Activated gamma-delta T cell treated with Interleukin-2 at 50 U/mL for 16 hours (primary cell): ENCODE data around the gene TMEM82.

Experiments
- DNase-seq: peaks from one replicate; pipeline ENCODE4 v3.0.0-alpha.2; 2020

TMEM82 gene

DNA sequence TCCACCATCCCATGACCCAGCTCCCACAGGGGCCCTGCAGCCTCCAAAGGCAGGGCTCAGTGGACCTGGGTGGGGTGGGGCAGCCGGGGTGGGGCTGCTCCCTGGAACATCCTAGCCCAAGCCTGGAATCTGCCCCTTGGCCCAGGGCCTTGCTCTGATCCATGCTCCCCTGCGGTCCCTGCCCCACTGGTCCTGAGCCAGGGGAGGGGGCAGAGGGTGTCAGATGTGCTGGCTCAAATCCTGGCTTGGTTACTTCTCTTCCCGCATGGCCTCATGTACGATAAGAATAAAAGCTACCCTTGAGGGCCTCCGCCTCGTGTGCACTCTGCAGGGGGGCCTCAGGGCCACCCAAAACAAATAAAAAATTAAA is 5.4 kb upstream of the TMEM82 start:
- DNase-seq = no peak

DNA sequence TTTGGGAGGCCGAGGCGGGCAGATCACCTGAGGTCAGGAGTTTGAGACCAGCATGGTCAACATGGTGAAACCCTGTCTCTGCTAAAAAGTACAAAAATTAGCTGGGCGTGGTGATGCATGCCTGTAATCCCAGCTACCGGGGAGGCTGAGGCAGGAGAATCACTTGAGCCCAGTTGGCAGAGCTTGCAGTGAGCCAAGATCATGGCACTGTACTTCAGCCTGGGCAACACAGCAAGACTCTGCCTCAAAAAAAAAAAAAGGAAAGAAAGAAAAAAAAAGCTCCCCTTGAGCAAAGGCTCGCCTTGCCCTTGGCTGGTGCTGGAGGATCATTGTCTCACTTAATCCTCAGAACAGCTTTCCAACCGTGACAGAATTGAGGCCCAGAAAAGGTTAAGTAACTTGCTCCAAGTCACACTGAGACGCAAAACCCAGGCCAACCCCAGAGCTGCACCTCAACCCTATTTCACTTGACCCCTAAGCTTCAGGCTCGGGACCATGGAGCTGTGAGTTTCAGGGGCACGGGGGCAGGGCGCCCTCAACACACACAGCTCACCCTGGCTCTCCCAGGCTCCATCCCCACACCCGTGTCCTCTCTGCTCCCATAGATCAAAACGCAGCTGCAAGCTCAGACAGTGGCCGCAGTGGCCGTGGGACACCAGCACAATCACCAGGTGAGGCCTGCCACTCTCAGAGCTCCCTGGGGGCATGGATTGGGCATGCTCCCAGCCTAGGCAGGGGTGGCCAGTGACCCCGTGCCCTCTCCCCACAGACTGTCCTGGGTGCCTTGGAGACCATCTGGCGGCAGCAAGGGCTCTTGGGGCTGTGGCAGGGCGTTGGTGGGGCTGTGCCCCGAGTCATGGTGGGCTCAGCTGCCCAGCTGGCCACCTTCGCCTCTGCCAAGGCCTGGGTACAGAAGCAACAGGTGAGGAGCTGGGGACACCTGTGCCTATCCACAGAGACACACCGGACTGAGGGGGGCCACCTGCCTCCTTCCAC is 4.7 kb upstream of the TMEM82 start:
- DNase-seq = no peak

DNA sequence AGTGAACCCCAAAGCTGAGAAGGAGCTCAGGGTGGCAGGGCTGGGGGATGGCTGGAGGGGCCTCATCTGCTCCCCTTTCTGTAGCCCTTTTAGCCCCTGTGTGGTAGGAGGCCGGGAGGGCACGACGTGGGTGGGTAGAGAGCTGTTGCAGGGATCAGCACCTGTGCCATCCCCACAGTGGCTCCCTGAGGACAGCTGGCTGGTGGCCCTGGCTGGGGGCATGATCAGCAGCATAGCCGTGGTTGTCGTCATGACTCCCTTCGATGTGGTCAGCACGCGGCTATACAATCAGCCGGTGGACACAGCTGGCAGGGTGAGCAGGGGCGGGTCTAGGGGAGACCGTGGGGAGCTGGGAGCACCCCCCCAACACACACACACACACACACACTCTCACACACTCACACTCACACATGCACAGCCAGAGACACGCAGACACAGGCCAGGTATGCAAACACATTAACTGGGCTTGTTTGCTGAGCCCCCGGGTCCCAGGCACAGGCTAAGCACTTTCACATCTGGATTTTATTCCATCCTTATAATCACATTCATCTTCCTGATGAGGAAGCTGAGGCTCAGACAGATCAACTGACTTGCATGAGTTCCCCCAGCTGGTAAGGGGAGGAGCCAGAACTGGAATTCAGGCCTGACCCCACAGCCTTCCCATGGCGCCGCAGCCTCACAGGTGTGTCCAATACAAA is 3.7 kb upstream of the TMEM82 start:
- DNase-seq = no peak

DNA sequence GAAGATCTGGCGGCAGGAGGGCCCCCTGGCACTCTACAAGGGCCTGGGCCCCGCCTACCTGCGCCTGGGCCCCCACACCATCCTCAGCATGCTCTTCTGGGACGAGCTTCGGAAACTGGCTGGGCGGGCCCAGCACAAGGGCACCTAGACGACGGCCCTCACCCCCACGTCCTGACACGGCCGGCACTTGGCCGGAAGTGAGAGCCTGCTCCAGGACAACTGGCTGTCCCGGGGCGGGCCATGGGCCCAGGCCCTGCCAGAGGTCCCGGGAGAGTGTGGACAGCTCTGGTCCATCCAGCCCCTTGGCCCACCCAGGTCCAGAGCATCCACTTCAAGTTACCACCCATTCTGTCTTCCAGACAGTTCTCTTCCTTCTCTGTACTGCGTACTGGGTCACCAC is 3.0 kb upstream of the TMEM82 start:
- DNase-seq = no peak

DNA sequence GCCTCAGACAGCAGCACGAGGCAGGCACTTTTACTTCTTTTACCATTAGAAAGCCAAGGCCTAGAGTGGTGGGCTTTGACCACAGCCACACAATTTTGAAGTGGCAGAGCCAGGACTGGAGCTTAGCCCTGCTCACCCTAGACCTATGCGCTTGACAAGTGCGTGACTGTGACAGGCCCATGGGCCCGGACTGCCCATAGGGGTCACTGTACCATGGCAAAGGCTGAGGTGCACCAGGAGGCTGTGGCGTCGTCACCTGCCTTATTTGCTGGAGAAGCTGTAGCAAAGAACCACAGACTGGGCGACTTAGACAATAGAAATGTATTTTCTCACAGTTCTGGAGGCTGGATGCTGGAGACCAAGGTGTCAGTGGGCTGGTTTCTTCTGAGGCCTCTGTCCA is 2.6 kb upstream of the TMEM82 start:
- DNase-seq = no peak

DNA sequence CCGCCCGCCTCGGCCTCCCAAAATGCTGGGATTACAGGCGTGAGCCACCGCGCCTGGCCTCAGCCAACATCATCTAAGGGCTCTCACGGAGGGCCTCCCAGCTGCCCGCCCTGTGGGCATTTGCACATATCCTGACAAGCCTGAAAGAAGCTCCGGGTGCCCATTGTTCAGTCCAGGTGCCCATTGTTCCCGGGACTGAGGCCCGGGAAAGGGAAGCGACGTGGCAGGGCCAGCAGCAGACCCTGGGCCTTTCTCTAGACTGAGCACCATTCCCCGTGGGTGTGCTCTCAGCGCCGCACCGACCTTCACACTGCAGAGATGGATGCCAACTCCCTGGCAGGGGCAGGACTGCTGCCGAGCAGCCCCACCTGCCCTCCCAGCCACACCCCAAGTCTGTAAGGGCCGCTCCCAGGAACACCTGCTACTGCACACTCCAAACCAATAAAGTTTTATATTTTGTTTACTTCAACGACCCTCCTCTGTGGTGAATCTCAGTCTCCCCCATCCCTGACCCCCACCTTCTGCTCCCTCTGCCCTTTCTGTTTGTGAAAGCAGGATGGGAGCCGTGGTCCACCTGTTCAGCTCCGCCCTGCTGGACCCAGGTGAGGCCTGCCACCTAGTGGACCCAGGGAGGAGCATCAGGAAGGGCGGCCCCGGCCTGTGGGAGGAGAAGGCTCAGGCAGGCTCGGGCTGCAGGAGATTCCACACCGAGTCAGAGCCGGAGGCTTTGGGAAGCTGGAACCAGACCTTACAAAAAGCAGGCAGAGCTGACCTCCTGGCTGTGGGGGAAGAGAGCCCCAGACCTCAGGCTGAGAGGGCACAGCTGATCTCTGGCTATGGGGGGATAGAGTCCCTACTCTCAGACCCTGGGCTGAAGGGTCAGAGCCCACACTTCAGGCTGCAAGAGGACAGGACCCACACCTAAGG is 1.1 kb upstream of the TMEM82 start:
- peak; percentile 60 for DNase-seq

DNA sequence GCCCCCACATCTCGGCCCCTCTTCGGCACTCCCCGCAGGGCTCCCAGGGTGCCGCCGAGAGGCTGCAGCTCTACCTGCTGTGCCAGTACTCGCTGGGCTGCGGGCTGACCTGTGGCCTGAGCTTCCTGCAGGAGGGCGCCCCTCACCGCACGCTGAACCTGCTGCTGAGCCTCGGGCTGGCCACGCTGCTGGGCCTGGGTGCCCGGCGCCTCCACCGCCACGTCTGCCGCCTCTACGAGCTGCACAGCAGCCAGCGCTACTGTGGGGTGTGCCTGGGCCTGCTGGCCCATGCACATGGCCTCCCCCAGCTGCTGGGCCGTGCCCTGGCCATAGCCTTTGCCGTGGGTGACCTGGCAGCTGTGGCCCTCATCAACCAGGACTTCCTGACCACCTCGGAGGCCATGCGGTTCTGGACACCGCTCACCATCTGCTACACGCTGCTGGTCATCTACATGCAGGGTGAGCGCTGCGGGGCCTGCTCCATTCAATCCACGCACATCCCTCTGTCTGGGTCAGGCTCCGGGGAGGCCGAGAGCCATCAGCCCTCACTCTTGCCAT is 1.9 kb downstream of the TMEM82 start:
- no peak for DNase-seq

DNA sequence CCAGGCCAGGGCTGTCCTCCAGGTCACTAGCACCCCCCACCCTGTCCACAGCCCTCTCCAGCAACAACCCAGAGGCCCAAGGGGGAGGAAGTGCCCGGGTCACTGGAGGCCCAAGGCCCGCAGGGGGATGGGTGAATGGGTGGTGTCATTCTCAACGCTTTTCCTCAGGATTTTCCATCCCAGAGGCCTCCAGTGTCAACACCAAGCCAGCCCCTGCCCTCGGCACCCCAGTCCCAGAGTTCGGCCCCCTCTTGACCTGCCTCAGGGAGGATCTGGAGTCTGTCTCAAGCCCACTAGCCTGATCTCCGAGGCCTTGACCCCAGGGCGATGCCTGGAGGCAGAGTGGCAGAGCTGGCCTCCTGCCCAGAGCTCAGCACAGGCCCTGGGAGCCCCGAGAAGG is 5.1 kb downstream of the TMEM82 start:
- no peak for DNase-seq

DNA sequence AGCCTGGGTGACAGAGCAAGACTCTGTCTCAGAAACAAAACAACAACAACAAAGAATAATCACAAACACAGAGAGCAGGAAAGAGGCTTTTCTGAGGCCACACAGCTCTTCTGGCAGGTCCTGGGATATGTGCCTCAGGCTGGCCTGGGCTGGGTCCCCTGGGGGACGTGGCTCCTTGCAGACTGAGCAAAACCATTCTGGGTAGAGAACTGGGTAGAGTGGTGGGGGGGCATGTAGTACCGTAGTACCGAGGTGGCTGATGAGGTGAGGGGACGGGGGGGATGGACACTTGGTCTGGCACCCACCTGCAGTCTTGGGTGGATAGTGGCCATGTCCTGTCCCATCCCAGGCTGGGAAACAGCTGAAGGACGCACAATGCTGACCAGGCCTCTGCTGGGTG is 6.0 kb downstream of the TMEM82 start:
- DNase-seq = no peak

DNA sequence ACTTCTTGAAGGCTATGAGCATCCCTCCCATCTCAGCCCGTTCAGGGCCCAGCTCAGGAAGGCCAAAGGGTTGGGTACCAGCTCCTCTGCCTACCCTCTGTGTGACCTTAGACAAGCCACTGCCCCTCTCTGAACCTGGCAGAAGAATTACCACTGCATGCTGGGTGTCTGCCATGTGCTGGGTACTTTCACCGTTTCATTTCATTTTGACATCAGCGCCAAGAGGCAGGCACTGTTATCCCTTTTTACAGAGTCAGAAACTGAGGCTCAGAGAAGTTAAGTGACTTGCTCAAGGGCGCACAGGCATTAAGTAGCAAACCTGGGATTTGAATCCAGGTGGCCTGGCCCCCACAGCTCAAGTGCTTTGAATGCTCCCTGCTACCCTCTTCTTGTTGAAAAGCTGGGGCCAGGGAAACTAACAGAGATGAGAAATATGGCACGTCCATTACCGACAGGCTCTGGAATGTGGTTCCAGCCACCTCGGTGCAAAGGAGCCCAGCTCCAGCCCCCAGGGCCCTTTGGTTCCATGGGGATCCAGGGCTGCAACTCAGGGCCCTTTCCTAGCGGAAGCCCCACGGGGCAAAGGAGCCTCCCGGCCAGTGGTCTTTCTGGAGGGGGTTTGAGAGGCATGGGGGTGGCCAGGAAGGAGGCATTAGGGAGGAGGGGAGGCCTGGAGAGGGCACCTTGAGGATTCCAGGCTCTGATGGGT is 6.5 kb downstream of the TMEM82 start:
- no peak for DNase-seq

DNA sequence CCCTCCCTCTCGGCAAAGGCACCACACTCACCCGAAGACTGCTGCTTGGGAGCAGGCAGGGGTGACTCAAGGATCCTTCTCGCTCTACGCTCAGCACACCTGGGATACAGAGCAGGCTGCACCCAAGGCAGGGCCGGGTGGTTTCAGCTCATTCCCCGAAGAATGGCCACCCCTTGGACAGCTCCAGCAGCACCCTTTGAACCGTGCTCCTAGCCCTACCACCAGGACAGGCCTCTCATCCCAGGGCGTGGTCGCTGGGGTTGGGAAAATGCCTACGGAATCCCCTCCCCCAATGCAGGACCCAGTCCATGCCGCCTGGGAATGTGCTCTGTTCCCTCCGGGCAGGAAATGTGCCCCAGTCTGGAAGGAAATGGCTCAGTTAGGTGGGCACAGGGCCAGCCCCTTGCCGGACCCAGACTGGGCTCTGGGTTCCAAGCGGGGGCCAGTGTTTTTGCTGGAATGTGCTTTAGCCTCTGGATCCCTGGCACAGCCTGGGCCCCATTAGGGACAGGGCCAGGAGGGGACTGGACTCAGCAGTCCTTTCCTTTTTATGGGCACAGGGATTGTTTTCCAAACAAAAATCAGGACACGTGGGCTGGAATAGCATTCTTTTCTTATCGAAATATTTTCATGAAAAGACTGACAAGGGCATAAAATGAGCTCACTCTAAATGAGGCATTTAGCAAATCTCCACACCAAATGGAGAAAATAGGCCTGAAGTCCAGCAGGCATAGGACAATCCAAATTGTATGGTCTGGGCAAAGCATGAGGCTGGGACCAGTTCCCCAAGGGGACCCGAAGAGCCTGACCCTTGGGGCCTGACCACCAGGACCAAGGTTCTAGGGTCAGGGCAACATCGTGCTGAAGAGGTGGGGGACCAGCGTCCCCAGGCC is 7.3 kb downstream of the TMEM82 start:
- DNase-seq = no peak

DNA sequence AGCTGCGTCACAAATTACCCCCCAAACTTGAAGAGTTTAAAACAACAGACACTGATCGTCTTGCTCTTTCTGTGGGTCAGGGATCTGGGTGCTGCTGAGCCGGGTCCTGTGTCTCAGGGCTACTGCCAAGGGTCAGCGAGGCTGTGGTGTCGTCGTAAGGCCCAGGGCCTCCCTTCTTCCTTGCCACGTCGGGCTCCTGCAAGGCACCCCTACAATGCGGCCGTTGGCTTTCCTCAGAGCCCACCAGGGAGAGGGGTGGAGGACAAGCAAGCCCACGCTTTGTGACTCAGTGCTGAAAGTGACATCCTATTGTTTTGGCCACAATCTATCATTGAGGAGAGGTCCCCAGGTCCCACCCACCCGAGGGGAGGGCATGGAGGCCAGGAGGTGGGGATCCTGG is 8.6 kb downstream of the TMEM82 start:
- no peak for DNase-seq

DNA sequence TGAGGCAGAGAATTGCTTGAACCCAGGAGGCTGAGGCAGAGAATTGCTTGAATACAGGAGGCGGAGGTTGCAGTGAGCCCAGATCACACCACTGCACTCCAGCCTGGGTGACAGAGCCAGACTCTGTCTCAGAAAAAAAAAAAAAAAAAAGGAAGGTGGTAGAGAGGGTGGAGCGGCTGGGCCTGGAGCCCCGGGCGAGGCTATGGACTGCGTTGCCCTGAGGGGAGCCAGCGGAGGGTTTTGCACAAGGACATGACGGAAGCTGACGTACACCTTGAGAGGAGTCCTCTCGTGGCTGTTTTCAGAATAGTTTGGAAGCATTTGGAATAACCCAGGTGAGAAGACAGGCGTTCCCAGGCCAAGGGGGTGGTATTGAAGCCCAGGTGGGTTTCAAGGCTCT is 9.4 kb downstream of the TMEM82 start:
- no peak for DNase-seq

DNA sequence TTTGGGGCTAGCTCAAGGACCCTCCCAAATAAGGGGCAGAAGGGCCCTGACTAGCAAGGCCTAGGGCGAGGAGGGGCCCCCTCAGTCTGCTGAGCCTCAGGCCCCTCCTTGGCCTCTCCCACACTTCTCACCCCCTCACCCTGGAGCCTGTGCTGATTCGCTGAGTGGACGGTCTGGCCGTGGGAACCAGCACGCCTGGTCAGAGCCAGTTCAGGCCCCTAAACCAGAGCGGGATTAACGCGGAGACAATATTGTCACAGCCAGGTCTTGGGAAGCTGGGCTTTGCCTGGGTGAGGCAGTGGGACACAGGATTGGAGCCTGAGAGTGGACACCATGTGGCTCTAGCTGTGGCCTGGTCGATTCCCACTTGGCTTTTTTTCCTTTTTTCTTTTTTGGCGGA is 11.5 kb downstream of the TMEM82 start:
- no peak for DNase-seq

DNA sequence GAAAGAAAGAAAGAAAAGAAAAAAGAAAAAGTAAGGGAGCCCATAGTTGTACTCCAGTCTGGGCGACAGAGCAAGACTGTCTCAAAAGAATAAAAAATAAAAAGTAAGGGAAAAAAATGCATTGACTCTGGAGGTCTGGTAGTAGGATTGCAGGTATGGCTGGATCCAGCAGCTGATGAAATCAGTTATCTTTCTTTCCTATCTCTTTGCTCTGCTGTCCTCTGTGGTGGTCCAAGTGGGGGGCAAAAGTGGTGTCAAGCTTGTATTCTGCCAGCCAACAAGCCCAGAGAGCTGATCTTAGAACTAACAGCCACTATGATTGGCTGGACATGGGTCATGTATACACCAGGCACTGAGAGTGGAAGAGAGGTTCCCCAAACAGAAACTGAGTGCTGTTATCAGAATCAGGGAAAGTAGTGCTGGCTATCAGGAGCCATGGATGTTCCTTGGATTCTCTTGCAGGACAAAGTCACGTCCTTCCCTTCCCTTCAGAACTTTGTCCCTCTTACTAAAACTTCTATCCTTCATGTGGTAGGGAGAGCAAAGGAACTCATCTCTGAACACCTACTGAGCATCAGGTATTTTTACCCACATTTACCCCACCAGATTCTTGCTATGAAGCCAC is 12.8 kb downstream of the TMEM82 start:
- no peak for DNase-seq

DNA sequence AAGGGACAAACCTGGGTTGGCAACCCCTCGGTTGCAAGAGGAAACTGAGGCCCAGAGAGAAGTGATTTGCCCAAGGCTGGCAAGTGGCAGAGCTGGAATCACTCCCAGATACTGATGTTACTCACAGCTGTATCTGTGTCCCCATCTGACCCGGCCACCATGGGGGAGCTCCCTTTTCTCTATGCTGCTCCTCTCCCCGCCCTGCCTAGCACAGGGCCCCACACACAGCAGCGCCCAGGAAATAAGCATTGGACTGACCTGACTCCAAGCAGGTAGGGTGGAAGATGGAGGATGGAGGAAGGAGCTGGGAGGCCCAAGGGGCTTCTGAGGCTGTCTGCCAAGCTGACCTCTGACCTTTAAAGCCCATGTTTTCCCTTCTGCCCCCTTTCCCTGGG is 13.3 kb downstream of the TMEM82 start:
- no peak for DNase-seq

DNA sequence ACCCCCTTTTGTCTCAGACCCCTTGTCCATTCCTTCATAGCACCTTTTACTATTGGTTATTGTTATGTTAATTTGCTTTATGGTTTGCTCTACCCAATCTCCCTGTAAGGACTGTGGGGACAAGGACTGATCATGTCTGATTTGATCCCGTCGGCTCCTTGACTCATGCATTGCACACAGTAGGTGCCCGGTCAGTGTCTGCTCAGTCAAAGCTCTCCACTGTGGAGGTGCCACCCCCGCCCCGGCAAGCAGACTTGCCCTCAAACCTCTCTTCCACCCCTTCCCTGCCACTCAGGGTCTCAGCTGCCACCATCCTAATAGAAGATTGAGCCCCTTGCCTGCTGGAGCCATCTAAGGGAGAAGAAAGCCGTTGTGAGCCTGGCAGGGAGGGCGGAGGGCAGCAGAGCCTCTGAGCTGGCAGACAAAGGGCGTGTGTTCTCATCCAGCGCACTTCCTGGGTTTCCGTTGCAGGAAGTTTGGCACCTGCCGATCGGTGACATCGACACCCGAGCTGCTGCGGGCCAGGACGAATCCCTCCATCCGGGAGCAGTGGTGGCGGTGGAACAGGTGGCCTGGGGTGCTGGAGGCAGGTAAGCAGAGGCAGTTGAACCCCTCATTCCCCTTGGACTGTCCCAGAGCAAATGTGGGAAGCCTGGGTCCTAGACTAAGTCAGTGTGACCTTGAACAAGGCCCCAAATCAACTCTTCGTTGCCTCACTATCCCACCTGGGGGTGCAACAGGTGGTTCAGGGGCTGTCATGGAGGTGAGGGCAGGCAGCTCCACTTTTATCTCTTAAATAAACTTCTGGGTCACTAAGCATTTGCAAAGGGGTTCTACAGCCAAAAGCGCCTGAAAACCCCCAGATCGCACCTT is 14.1 kb downstream of the TMEM82 start:
- no peak for DNase-seq

DNA sequence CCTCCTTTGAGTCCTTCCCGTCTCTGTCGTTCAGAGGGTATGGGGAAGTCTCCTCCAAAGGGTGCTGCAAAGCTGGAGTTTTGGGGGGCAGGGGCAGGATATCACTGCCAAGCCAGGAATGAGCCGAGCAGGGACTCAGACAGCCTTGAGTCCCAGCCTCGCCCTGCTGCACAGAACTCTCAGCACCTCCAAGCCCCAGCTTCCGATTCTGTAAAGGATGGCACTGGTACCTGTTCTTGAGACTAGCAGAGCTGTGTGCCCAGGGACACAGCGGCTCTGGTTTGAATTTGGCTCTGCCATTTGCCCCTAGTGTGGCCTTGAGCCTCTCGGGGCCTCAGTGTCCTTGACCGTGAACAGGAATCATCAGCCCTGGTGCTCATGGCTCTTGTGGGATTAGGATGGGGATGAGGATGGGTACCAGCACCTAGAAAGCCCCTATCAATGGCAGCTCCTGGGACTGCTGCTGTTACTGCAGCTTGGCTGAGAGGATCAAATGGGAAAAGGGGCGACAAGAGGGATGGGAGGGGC is 14.8 kb downstream of the TMEM82 start:
- no peak for DNase-seq

DNA sequence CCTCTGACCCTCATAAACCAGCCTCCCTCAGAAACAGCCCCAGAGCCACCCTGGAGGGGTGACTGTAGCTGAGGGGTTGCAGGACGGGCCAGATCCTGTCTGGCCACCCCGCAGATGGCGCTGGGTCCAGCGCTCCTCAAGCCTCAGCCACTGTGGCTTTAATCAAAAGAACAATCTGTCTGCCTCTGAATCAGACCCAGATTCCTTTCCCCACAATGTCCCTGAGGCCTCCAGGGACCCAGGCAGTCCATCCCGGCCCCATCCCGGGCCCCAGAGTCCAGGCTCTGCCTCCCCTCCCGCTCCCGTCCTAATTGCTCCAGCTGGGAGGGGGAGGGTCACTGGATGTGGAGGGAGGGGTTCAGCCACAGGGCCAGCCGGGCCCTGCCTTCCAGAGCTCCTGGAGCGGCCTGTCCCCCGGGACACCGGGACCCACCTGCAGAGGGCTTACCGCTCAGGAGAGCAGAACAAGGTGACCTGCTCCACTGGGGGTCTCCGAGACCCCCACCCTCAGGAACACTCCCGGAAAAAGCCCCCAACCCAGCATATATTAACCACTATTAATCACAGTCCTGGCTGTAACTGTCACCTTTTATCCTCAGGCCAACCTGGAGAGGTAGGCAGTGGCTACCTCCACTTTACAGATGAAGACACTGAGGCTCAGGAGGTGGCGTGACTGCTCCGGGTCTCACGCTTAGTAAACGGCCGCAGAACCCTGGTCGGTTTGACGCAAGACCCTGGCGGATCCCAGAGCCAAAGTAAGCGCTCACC is 15.5 kb downstream of the TMEM82 start:
- DNase-seq = no peak
